Measurements from ENCODE around the gene PCOLCE2. TPM values are rescaled to one million over a fixed set of nuclear protein-coding genes. Genes with fewer than 3 reads are reported as not detected.

The PCOLCE2 gene
- total RNA-seq, 1 donor from 2014 or later: 64.1 TPM

- DNase-seq (ENCODE audit: missing footprints) (no peak), ATAC-seq (peak; percentile 19)
- intact Hi-C loops (cut with DNase I): loop anchor here (5.0 kb wide), 1 partner anchor 40 kb away; the partner anchor contains the start of gene PCOLCE2
These were observed 41.9 kb downstream of the PCOLCE2 start for GRCh38 chr3:142846779-142847577.

- ATAC-seq (no peak), DNase-seq (ENCODE audit: missing footprints) (no peak)
These were observed 44.4 kb downstream of the PCOLCE2 start for GRCh38 chr3:142844339-142844977.

GRCh38 chr3:142839831-142840230 lies 49.1 kb downstream of the PCOLCE2 start:
- intact Hi-C loops (cut with DNase I): no loop called here
- ATAC-seq: no peak
- DNase-seq (ENCODE audit: missing footprints): no peak

More at GRCh38 chr3:142844339-142844977, 44.4 kb downstream of the PCOLCE2 start:
- intact Hi-C loops (cut with DNase I): no loop called here

- ATAC-seq: no peak
- no peak for DNase-seq (ENCODE audit: missing footprints)
- intact Hi-C loops (cut with DNase I): no loop called here
These were observed 51.4 kb downstream of the PCOLCE2 start for GRCh38 chr3:142837526-142837925.

GRCh38 chr3:142828703-142829305 lies 60.1 kb downstream of the PCOLCE2 start:
- peak; percentile 95 for ATAC-seq
- intact Hi-C loops (cut with DNase I): loop anchor here (2.0 to 10.0 kb wide), 3 partner anchors 83 to 244 kb away; no protein-coding TSS in a partner anchor
- peak; percentile 79 for DNase-seq (ENCODE audit: missing footprints)

- intact Hi-C loops (cut with DNase I): no loop called here
- no peak for DNase-seq (ENCODE audit: missing footprints)
- ATAC-seq: no peak
These were observed 69.7 kb downstream of the PCOLCE2 start for GRCh38 chr3:142819179-142819578.

- DNase-seq (ENCODE audit: missing footprints) (no peak), ATAC-seq (no peak)
- intact Hi-C loops (cut with DNase I): no loop called here
These were observed 70.2 kb downstream of the PCOLCE2 start for GRCh38 chr3:142818651-142819050.

- ATAC-seq (no peak), DNase-seq (ENCODE audit: missing footprints) (no peak)
- intact Hi-C loops (cut with DNase I): no loop called here
These were observed 71.0 kb downstream of the PCOLCE2 start for GRCh38 chr3:142817897-142818296.

- DNase-seq (ENCODE audit: missing footprints) (no peak), ATAC-seq (peak; percentile 72)
- intact Hi-C loops (cut with DNase I): no loop called here
These were observed 71.5 kb downstream of the PCOLCE2 start for GRCh38 chr3:142817356-142817755.

GRCh38 chr3:142815803-142816202 lies 73.1 kb downstream of the PCOLCE2 start:
- DNase-seq (ENCODE audit: missing footprints) (no peak), ATAC-seq (no peak)
- intact Hi-C loops (cut with DNase I): no loop called here

- DNase-seq (ENCODE audit: missing footprints) (no peak), ATAC-seq (no peak)
- intact Hi-C loops (cut with DNase I): no loop called here
These were observed 79.6 kb downstream of the PCOLCE2 start for GRCh38 chr3:142809259-142809658.

- no peak for DNase-seq (ENCODE audit: missing footprints)
- intact Hi-C loops (cut with DNase I): no loop called here
- ATAC-seq: no peak
These were observed 80.6 kb downstream of the PCOLCE2 start for GRCh38 chr3:142808103-142808917.

- DNase-seq (ENCODE audit: missing footprints): no peak
- no peak for ATAC-seq
- intact Hi-C loops (cut with DNase I): no loop called here
These were observed 86.0 kb downstream of the PCOLCE2 start for GRCh38 chr3:142802891-142803290.

GRCh38 chr3:142801746-142802145 lies 87.1 kb downstream of the PCOLCE2 start:
- ATAC-seq (no peak), DNase-seq (ENCODE audit: missing footprints) (no peak)
- intact Hi-C loops (cut with DNase I): no loop called here

- DNase-seq (ENCODE audit: missing footprints): no peak
- intact Hi-C loops (cut with DNase I): no loop called here
- no peak for ATAC-seq
These were observed 92.1 kb downstream of the PCOLCE2 start for GRCh38 chr3:142796823-142797222.

- ATAC-seq (no peak), DNase-seq (ENCODE audit: missing footprints) (no peak)
- intact Hi-C loops (cut with DNase I): no loop called here
These were observed 93.6 kb downstream of the PCOLCE2 start for GRCh38 chr3:142795332-142795731.

- no peak for ATAC-seq
- intact Hi-C loops (cut with DNase I): no loop called here
- DNase-seq (ENCODE audit: missing footprints): no peak
These were observed 94.4 kb downstream of the PCOLCE2 start for GRCh38 chr3:142794508-142794907.

- DNase-seq (ENCODE audit: missing footprints) (no peak), ATAC-seq (no peak)
- intact Hi-C loops (cut with DNase I): no loop called here
These were observed 101.2 kb downstream of the PCOLCE2 start for GRCh38 chr3:142787719-142788118.

- ATAC-seq (no peak), DNase-seq (ENCODE audit: missing footprints) (no peak)
- intact Hi-C loops (cut with DNase I): no loop called here
These were observed 102.9 kb downstream of the PCOLCE2 start for GRCh38 chr3:142785996-142786395.
